Esophagus (tissue), 2 donors: ENCODE results near the gene LRRIQ3. TPM values are rescaled to one million over a fixed set of nuclear protein-coding genes. Genes with fewer than 3 reads are reported as not detected.

ENCODE experiments used
- H3K27ac ChIP-seq, 2 donors: one replicate each; pipeline ENCODE4 v1.5.1; 2013; ENCODE audit warnings: low read depth in 2 of 2, mild to moderate bottlenecking in 2 of 2, inconsistent platforms in 1 of 2, low read length in 1 of 2, moderate library complexity in 1 of 2
- H3K27me3 ChIP-seq, 2 donors: one replicate each; pipeline ENCODE4 v1.6.1; 2013; ENCODE audit warnings: low read length in 2 of 2, control low read depth in 1 of 2, mild to moderate bottlenecking in 1 of 2; ENCODE audit not compliant: insufficient read depth in 2 of 2, control insufficient read depth in 1 of 2
- H3K36me3 ChIP-seq, 2 donors: one replicate each; pipeline ENCODE4 v1.6.1; 2013; ENCODE audit warnings: low read length in 1 of 2; ENCODE audit not compliant: control insufficient read depth in 2 of 2, insufficient read depth in 2 of 2
- H3K4me1 ChIP-seq, 2 donors: one replicate each; pipeline ENCODE4 v1.6.1; 2013; ENCODE audit warnings: low read length in 1 of 2; ENCODE audit not compliant: control insufficient read depth in 2 of 2, insufficient read depth in 2 of 2
- H3K4me3 ChIP-seq, 2 donors: one replicate each; pipeline ENCODE4 v1.5.1; 2013; ENCODE audit warnings: low read length in 2 of 2, mild to moderate bottlenecking in 2 of 2, low read depth in 1 of 2, moderate library complexity in 1 of 2
- H3K9me3 ChIP-seq, 2 donors: one replicate each; pipeline ENCODE4 v1.6.1; 2013; ENCODE audit warnings: mild to moderate bottlenecking in 2 of 2, low read depth in 1 of 2, low read length in 1 of 2, moderate library complexity in 1 of 2; ENCODE audit not compliant: control insufficient read depth in 2 of 2, insufficient read depth in 1 of 2
- WGBS, 2 donors: extraction: QIAGEN DNeasy Blood & Tissue Kit; methylation state at CpG; one replicate each; pipeline ENCODE4 v1.1.7; 2013; 5-methylcytosine and 5-hydroxymethylcytosine counted together
- polyA plus RNA-seq, 2 donors: library from polyadenylated mRNA; stranded (reverse); fragments of 200-250 nt; gene quantifications; one replicate each; pipeline ENCODE4 v1.2.3, GENCODE V29; 2013
- donor health status: healthy with polysubstance abuse.
- donor health status: Bipolar disorder and iron deficiency.

Gene LRRIQ3
- polyA plus RNA-seq, 2 donors = 0.26 to 0.35 TPM

DNA sequence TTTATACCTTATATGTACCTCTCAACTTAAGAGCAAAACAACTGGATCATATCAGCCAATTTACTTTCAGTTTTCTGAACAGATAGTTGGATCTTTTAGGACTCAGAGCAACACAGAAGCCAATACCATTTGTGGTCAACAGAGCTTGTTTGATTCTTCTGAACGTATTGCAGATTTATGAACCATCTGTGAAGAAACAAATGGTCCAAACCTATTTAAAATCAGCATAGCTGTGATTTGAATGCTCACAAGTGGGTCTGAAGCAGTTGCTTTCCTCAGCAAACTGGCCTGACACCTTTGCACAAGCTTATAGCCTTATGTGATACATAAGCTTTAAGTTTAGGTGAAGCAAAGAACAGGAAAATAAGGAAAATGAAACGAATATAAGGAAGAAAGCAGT is 147.6 kb downstream of the LRRIQ3 start:
- peaks cover 0 to 2% of the 10 kb centered on the region in 2 donors for H3K27me3 ChIP-seq
- no peaks in the 10 kb centered on the region for H3K4me1 ChIP-seq
- H3K27ac ChIP-seq = no peak overlapping the region
- H3K9me3 ChIP-seq = no peaks in the 10 kb centered on the region
- H3K36me3 ChIP-seq = no peaks in the 10 kb centered on the region
- WGBS, 2 donors = 44% methylated on average over 2 of the region's 2 CpGs
- H3K4me3 ChIP-seq = no peak overlapping the region

DNA sequence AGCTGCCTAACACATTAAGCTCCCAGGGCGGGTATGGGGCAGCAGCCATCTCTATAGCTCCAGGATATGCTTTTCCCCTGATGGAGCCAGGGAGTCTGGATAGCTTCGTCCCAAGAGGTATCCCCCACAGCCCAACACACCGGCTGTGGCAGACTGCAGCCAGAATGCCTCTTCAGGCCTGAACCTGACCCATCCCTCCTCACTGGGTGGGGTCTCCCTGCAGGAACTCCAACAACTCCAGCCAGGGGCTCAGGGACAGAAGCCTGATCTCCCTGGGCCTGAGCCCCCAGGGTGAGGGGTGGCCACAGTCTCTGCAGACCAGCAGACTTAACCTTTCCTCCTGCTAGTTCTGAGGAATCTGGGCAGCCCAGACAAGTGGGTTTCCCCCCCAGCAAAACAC is 159.9 kb downstream of the LRRIQ3 start:
- peaks cover 0 to 5% of the 10 kb centered on the region in 2 donors for H3K9me3 ChIP-seq

GRCh38 chr1:74012583-74012982 is 185.4 kb downstream of the LRRIQ3 start:
- Histone ChIP-seq H3K4me3 (no peak overlapping the region), H3K27me3 (no peaks in the 10 kb centered on the region), H3K4me1 (no peaks in the 10 kb centered on the region), H3K9me3 (no peaks in the 10 kb centered on the region), H3K36me3 (no peaks in the 10 kb centered on the region), H3K27ac (no peak overlapping the region)
- 29 to 35% methylated on average over 1 of the region's 1 CpG for WGBS, 2 donors

More for the DNA sequence above, 159.9 kb downstream of the LRRIQ3 start:
- Histone ChIP-seq H3K27me3 (no peaks in the 10 kb centered on the region), H3K27ac (no peak overlapping the region), H3K4me1 (no peaks in the 10 kb centered on the region), H3K4me3 (no peak overlapping the region), H3K36me3 (no peaks in the 10 kb centered on the region)
- 82 to 85% methylated on average over 3 of the region's 3 CpGs for WGBS, 2 donors

DNA sequence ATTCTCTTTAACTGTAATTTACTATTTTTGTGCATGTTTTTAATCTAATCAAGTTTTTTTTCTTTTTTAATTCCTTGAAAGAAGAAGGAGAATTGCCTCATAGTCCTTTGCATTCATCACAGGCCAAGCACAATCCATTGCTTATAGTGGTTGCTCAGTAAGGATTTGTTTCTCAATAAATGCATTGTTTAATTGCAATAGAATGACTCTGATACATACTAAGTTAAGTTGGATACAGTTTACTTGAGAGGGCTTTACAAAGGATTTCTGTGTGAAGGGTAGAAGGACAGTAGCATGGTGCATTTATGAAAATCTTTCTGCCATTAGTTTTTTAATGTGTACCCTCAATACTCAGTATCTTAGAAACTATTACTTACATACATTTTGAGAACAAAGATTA is 186.2 kb downstream of the LRRIQ3 start:
- H3K36me3 ChIP-seq = no peaks in the 10 kb centered on the region
- H3K9me3 ChIP-seq = no peaks in the 10 kb centered on the region
- no peak overlapping the region for H3K27ac ChIP-seq
- no peaks in the 10 kb centered on the region for H3K27me3 ChIP-seq
- H3K4me1 ChIP-seq = no peaks in the 10 kb centered on the region
- no peak overlapping the region for H3K4me3 ChIP-seq

DNA sequence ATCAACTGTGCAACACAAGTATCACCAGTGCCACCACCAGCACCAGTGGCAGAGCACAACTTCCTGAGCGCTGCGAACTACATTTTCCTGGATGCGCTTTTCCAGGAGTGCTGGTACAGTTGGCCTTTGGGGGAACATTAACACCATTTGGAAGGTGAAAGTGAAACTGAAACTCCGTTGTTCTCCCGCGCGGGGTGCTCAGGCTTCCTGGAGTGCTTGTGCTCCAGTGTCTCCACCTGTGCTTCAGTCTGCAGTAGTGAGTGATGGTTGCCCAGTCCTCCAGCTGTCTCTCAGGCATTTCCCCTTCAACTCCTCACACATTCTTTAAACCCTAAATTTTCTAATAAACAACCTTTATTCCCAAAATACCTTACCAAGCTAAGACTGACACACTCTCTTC is 187.8 kb downstream of the LRRIQ3 start:
- no peak overlapping the region for H3K4me3 ChIP-seq
- H3K4me1 ChIP-seq = no peaks in the 10 kb centered on the region
- H3K9me3 ChIP-seq = no peaks in the 10 kb centered on the region
- 79 to 87% methylated on average over 7 of the region's 7 CpGs for WGBS, 2 donors
- no peaks in the 10 kb centered on the region for H3K27me3 ChIP-seq
- no peaks in the 10 kb centered on the region for H3K36me3 ChIP-seq
- H3K27ac ChIP-seq = no peak overlapping the region

- 33 to 36% methylated on average over 4 of the region's 4 CpGs for WGBS, 2 donors
- no peaks in the 10 kb centered on the region for H3K9me3 ChIP-seq
- H3K36me3 ChIP-seq = no peaks in the 10 kb centered on the region
- no peaks in the 10 kb centered on the region for H3K4me1 ChIP-seq
- no peaks in the 10 kb centered on the region for H3K27me3 ChIP-seq
- H3K4me3 ChIP-seq = no peak overlapping the region
- no peak overlapping the region for H3K27ac ChIP-seq
These were observed 192.4 kb downstream of the LRRIQ3 start for GRCh38 chr1:74005533-74005932.

DNA sequence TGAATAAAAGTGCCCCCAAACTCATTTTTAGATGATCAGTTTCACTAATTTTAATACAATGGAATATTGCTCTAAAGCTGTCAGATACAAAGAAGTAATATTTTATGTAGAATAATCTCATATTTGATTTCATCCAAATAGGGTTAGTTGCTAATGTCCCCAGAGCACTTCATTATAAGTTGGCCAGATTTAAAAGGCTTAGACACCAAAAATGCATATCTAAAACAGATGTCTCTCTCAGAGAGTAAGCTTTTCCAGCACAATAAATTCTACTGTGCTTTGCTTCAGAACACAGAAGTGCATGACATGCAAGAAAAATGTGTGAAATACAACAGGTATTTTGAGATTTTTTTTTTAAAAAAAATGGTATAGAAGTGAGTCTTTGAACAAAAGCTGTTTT is 194.2 kb downstream of the LRRIQ3 start:
- no peaks in the 10 kb centered on the region for H3K9me3 ChIP-seq
- H3K27ac ChIP-seq = no peak overlapping the region
- no peaks in the 10 kb centered on the region for H3K27me3 ChIP-seq
- H3K4me1 ChIP-seq = no peaks in the 10 kb centered on the region
- no peak overlapping the region for H3K4me3 ChIP-seq
- H3K36me3 ChIP-seq = no peaks in the 10 kb centered on the region

DNA sequence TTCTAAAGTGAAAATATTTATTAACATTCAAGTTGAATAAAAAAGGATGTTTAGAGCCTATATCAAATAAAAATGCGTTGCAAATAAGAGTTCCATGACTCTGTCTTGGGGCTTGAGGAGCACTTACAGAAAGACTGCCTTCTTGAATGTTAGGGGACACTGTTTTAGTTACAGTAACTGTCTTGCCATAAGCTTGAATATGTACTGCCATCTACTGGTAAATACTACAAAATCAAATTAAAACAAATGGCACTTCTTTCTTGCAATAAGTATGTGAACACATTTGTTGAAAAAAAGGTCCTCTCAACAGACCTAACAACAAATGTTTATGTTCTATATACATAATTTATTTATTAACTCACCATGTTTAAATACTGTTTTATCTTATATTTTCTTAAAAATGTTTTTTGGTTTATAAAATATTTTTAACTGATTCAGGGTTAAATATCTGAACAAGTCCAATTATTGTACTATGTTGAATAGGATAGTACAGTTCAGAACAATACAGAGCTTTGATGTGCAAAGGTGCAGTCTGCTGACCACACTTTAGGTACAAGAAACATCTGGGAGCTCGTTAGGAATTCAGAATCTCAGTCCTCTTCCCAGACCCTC is 199.5 kb downstream of the LRRIQ3 start:
- Histone ChIP-seq H3K27me3 (no peaks in the 10 kb centered on the region), H3K4me1 (no peaks in the 10 kb centered on the region), H3K27ac (no peak overlapping the region), H3K4me3 (no peak overlapping the region), H3K36me3 (no peaks in the 10 kb centered on the region), H3K9me3 (no peaks in the 10 kb centered on the region)
- 11 to 14% methylated on average over 2 of the region's 2 CpGs for WGBS, 2 donors

GRCh38 chr1:73980324-73981040 is 217.5 kb downstream of the LRRIQ3 start:
- no peaks in the 10 kb centered on the region for H3K36me3 ChIP-seq
- no peaks in the 10 kb centered on the region for H3K9me3 ChIP-seq
- 38 to 39% methylated on average over 3 of the region's 3 CpGs for WGBS, 2 donors
- no peak overlapping the region for H3K4me3 ChIP-seq
- H3K4me1 ChIP-seq = no peaks in the 10 kb centered on the region
- H3K27ac ChIP-seq = no peak overlapping the region
- no peaks in the 10 kb centered on the region for H3K27me3 ChIP-seq

DNA sequence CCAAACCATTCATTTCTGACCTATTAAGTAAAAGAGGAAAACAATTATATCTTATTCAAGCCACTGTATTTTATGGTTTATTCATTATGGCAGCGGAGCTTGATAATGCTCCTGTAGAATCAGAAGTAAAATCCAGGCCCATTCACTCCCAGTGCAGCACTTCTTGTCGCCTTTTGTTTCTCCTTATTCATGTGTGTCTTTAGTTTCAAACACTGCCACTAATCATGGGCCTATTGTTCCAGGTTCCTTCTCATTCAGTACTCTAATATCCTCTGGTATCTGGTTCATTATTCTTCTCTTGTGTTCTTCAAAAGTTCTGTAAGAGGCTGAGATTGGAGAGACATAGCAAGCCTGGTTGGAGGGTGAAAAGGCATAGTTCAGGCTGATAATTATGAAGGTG is 218.3 kb downstream of the LRRIQ3 start:
- Histone ChIP-seq H3K27ac (no peak overlapping the region), H3K36me3 (no peaks in the 10 kb centered on the region), H3K4me3 (no peak overlapping the region), H3K9me3 (no peaks in the 10 kb centered on the region), H3K27me3 (no peaks in the 10 kb centered on the region), H3K4me1 (no peaks in the 10 kb centered on the region)
- 73 to 80% methylated on average over 2 of the region's 2 CpGs for WGBS, 2 donors
